Forelimb muscle (tissue), 1 donor: ENCODE measurements around the gene EWSR1. TPM values are rescaled to one million over a fixed set of nuclear protein-coding genes. Genes with fewer than 3 reads are reported as not detected.

ENCODE experiments used
- DNase-seq: peaks from one replicate; pipeline ENCODE4 v3.0.0-alpha.2; 2013; ENCODE audit warnings: low read depth
- polyA plus RNA-seq: library from polyadenylated mRNA; unstranded; fragments of 120-200 nt; gene quantifications from one replicate; pipeline ENCODE4 v1.2.1, GENCODE V29; 2013; ENCODE audit not compliant: insufficient read length

EWSR1 gene
- polyA plus RNA-seq, 1 donor, result 157 TPM

DNA sequence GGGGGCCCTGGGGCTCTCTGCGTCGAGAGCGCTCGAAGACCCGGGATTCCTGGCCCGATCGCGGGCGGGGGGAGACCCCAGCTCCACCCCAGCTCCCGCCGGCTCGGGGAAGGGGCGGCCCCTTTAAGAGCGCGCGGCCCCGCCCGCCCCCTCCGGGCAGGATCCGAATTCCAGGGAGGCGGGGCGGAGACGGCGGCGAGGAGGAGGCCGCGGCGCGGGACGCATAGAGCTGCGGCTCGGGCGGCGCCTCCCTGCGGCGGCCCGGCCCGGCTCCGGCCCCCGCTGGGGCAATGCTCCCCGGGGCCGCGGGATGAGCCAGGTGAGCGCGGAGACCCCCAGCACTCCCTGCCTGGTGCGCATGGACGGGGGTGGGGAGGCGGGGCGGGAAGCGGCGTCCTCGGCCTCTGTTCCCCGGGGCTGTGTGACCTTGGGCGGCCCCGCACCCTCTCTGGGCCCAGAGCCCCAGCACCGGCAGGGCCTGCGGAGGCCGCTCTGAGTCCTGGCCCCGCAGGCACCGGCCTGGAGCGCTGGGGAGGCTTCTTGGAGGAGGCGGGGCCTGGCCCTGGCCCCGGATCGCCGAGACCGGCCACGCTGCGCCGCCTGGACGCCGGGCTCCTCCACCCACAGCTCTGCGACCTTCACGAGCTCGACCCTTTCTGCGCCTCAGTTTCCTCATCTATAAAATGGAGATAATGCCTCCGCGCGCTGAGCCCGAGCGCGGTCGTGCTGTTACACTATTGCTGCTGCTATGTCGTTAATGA lies 38.9 kb downstream of the EWSR1 start:
- DNase-seq, result no peak

GRCh38 chr22:29307596-29308147 lies 39.6 kb downstream of the EWSR1 start:
- DNase-seq, result no peak

GRCh38 chr22:29308148-29308790 lies 40.2 kb downstream of the EWSR1 start:
- no peak for DNase-seq

- no peak for DNase-seq
Observed at GRCh38 chr22:29308791-29309262, 40.8 kb downstream of the EWSR1 start.

GRCh38 chr22:29309332-29310064 lies 41.4 kb downstream of the EWSR1 start:
- no peak for DNase-seq

GRCh38 chr22:29310065-29310862 lies 42.2 kb downstream of the EWSR1 start:
- no peak for DNase-seq

DNA sequence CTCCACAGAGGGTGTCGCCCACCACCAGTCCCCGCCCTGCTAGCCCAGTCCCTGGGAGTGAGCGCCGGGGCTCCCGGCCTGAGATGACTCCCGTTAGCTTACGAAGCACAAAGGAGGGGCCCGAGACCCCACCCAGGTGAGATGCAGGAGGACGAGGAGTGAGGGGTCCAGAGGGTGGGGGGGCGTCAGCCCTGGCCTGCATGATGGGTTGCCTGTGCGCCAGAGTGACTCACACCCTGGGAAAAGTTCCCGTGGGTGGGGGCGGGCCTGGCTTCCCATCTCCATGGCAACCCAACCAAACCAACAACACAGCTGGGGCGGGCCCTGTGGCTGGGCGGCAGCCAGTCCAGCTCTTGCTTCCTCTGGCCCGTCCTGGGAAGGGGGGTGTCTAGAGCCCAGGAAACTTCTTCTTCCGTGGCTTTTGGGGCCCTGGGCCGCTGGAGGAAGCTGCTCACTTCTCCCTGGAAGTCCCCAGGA lies 42.8 kb downstream of the EWSR1 start:
- peak; percentile 91 for DNase-seq

DNA sequence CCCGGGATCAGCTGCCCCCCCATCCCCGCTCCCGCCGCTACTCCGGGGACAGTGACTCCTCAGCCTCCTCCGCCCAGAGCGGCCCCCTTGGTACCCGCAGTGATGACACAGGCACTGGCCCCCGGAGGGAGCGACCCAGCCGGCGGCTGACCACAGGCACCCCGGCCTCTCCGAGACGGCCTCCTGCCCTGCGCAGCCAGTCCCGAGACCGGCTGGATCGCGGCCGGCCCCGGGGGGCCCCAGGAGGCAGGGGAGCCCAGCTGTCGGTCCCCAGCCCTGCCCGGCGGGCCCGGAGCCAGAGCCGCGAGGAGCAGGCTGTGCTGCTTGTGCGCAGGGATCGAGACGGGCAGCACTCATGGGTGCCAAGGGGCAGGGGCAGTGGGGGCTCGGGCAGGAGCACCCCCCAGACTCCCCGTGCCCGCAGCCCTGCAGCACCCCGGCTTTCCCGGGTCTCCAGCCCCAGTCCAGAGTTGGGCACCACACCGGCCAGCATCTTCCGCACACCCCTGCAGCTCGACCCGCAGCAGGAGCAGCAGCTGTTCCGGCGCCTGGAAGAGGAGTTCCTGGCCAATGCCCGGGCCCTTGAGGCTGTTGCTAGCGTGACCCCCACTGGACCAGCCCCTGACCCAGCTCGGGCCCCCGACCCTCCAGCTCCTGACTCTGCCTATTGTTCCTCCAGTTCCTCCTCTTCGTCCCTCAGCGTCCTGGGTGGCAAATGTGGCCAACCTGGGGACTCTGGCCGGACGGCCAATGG lies 43.6 kb downstream of the EWSR1 start:
- no peak for DNase-seq

DNA sequence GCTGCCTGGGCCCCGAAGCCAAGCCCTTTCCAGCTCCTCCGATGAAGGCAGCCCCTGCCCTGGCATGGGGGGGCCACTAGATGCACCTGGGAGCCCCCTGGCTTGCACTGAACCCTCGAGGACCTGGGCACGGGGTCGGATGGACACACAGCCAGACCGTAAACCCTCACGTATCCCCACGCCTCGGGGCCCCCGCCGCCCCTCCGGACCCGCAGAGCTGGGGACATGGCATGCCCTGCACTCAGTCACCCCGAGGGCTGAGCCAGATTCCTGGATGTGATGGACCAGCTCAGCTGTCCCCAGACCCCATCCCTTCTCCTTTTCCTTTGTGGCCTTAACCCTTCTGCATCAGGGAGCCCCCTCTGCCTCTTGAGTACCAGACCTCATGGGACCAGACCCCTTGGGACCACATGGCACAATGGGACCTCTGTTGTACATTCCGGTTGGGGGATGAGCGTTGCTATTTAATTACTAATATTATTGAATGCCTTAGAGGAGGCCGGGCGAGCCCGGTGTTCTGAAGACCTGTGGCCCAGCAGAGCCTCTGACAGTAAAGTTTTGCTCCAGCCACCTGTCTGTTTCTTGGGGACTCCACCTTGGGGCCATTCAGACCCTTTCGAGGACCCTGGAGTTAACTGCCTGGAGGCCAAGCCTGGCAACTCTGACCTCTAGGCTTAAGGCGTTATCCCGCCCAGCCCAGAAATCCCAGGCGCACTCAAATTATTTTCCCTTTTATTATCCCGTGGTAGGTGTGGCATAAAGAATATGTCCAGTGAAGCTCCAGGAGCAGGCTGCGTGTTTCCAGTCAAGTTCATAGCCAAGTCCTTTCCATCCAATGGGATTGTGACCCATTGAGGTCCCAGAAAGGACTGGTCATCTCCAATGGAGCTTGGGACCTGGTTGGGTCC lies 44.4 kb downstream of the EWSR1 start:
- DNase-seq, result no peak

DNA sequence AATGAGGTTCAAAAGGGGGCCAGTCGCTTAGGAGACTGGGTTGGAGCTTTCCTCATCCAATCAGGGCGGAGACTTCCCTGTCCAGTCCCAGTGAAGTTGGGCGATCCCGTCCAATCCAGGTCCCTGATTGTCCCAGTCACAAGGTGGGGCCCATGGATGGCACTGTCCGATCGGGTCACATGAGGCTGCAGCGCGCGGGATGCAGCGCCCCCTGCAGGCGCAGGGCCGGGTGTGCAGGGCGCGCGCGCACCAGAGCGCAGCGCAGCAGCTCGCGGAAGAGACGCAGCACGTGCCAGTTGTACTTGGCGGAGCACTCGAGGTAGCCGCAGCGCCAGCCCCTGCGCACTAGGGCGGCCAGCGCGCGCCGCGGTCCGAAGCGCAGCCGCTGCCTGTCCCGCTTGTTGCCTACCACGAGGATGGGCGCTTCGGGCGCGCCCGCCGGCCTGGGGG lies 45.1 kb downstream of the EWSR1 start:
- no peak for DNase-seq

DNA sequence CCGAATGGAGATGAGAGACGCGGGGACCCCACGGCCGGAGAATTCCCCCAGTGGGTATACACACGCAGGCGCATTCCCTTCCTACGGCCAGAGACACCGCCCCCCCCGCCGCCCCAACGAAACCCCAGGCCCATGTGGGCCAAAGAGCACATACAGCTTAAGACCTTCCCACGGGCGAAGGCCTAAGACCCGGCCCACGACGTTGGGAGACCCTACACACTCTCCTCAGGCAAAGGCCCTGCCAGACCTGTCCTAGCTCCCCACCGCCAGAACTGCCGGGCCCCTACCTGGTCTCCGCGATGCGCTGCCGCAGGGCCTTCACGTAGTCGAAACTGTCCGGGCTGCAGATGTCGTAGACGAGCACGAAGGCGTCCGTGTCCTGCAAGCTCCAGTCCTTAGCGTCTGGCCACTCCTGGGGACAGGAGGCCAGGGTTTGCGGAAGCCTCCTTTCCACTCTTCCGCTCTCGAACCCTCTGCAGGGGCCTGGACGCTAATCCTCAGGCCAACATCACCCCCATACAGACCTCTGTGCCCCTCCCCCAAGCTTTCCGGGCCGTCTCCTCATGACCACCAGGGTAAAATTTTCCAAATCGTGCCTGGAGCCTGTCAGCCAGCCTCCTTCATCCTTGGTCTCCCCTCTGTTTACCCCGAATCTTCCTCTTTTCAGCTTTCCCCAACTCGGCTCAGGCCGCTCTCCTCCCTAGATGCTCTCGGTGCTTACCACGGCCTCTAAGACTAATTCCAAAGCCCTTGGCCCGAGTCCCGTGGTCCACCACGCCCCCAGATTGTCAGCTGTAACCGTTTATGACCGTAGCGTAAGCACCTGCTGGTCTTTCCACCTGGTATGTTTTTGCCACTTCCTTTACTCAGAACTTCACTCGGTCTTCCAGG lies 45.8 kb downstream of the EWSR1 start:
- DNase-seq, result no peak

DNA sequence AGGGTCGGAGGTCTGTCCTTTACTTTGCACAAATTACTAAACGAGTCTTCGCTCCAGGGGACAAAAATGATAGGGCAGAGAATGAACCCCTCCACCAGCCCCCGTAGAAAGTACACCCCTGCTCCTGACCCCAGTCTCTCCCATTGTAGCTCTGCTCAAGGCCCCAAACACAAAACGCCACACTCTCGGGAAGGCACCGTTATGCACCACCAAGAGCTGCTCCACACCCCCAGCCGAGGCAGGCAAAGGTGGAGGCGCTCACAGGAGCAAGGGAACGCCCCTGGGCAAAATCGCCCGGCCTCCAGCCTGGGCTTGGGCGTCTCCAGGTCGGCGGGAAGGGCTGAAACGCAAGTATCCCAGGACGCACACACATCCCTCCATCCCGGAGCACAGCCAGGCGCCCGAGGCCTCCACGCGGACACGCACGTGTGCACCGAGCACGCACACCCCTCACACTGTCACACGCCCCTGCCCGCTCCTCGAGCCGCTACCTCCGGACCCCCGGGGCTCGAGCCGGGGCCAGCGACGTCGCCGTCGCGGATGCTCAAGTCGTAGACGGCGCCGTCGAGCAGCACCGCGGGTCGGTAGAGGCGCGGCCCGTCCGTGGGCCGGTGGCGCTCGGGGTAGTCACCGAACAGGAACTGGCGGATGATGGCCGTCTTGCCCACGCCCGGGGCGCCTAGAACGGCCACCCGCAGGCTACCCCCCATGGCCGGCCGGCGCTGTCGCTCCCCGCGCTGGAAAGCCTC lies 46.6 kb downstream of the EWSR1 start:
- DNase-seq, result no peak

DNA sequence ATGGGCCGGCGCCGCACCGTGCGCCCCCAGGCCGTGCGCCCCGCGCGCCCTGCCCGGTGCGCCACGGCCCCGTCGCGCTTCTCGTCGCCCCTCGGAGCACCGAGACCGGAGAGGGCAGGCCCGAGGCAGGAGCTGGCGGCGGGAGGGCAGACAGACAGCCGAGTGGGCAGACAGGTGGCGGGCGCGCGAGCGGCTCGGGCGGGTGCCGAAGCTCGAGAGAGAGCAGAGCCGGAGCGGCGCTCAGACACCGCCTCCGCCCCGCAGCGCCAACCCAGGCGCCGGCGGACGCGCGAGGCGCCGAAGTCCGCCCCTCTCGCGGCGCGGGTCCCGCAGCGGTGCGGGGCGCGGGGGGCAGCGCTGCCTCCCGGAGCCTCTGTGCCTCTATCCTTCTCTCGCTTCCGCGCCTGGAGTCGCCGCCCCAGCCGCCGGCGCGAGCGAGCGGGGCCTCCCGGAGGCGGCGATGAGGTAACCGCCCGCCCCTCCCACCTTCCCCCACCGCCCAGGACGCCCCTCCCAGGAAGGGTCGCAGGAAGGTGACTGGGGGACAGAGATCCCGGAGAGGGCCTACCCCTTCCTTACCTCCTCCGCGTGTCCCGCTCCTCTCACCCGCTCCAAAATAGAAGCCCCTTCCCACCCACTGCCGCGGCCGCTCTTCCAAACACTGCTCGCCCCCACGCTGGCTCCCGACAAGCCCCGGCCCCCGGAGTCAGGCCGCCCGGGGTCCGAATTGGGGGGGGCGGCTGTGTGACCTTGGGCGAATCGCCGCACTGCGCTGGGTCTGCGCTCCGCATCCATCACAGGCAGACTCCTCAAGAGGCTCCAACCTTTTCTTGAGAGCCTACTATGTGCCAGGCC lies 47.4 kb downstream of the EWSR1 start, which contains the start of gene RASL10A:
Gene RASL10A, minus strand, starts transcription at position 412 of the 855 bp plus-strand sequence. CDS start 451 bp downstream, outside the sequence.
- DNase-seq, result no peak

- no peak for DNase-seq
Observed at GRCh38 chr22:29316141-29316828, 48.2 kb downstream of the EWSR1 start.

DNA sequence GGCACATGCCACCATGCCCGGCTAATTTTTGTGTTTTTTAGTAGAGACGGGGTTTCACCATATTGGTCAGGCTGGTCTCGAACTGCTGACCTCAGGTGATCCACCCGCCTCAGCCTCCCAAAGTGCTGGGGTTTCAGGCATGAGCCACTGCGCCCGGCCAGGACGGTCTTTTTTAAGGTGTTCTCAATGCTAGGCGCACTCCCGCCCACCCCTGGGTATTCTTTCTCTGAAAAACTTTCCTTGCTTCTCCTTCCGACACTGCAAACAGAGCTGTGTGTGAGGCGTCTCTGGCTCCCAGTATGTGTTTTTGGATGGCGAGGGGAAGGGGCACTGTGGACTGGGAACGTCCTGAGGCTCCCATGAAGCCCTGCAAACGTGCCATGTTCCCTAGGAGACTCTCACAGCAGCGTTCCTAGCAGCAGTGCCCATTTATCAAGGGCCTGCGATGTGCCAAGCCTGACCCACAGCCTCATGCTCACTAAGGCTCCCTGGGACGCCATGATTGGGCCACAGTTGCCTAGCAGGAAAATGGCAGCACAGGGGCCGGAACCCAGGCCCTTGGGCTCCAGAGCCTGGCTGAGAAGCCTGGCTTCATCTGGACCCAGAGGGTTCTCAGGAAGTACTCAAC lies 49.9 kb downstream of the EWSR1 start:
- no peak for DNase-seq
